Retinal pigment epithelial cell (primary cell): ENCODE measurements around the gene AP5Z1.
"Not testable (repeated sequence)": the region's sequence is repeated elsewhere in the genome, so short reads cannot be mapped to it uniquely, and the experiment has no call there.

Source experiments
- DNase-seq: peaks from one replicate; pipeline ENCODE4 v3.0.0-alpha.2; 2010; ENCODE audit warnings: low read depth
- H3K4me3 ChIP-seq: 2 replicates; pipeline ENCODE4 v1.5.1; 2011; ENCODE audit warnings: mild to moderate bottlenecking, low read length, control low read depth, moderate library complexity
- CTCF ChIP-seq: conservative IDR thresholded peaks from 2 replicates; pipeline ENCODE4 v1.5.1; 2011; ENCODE audit warnings: low read depth, low read length, control low read depth, inconsistent platforms

The AP5Z1 gene

GRCh38 chr7:4791738-4792536, 16.5 kb downstream of the AP5Z1 start:
- no peak for DNase-seq
- peak; percentile 67 for TF ChIP-seq CTCF
- H3K4me3 ChIP-seq: peak overlapping the region; percentile 21

GRCh38 chr7:4792537-4793126, 17.2 kb downstream of the AP5Z1 start:
- TF ChIP-seq CTCF: no peak
- DNase-seq: no peak
- peak overlapping the region; percentile 21 for H3K4me3 ChIP-seq

- H3K4me3 ChIP-seq, DNase-seq: not testable (repeated sequence)
Measured at GRCh38 chr7:4793385-4793993, 18.1 kb downstream of the AP5Z1 start.

- not testable (repeated sequence) for DNase-seq, H3K4me3 ChIP-seq
Measured at GRCh38 chr7:4794171-4794570, 18.7 kb downstream of the AP5Z1 start.

GRCh38 chr7:4794591-4795350, 19.3 kb downstream of the AP5Z1 start:
- H3K4me3 ChIP-seq: no peak overlapping the region
- DNase-seq: no peak
- no peak for TF ChIP-seq CTCF

GRCh38 chr7:4796453-4796852, 21.0 kb downstream of the AP5Z1 start:
- TF ChIP-seq CTCF: no peak
- no peak for DNase-seq
- H3K4me3 ChIP-seq: no peak overlapping the region

- DNase-seq: no peak
- TF ChIP-seq CTCF: peak; percentile 86
- H3K4me3 ChIP-seq: no peak overlapping the region
Measured at GRCh38 chr7:4797858-4798705, 22.7 kb downstream of the AP5Z1 start.
